Osteoblast (primary cell): ENCODE results near the gene FICD. TPM values are rescaled to one million over a fixed set of nuclear protein-coding genes. Genes with fewer than 3 reads are reported as not detected.
A peak's percentile ranks its signal among the peaks of the same experiment; 100 is the strongest.

Source experiments
- DNase-seq: peaks from one replicate; pipeline ENCODE4 v3.0.0; 2011; ENCODE audit warnings: low spot score, mixed read lengths; ENCODE audit not compliant: insufficient read length; ENCODE audit errors: missing footprints
- H2AFZ ChIP-seq: 2 replicates; pipeline ENCODE4 v1.6.0; 2011; ENCODE audit warnings: mild to moderate bottlenecking, low read length
- H3K27ac ChIP-seq: 2 replicates; pipeline ENCODE4 v1.5.1; 2011; ENCODE audit warnings: mild to moderate bottlenecking, low read depth, low read length, moderate library complexity
- H3K27me3 ChIP-seq: 2 replicates; pipeline ENCODE4 v1.6.0; 2012; ENCODE audit warnings: mild to moderate bottlenecking, control low read depth, inconsistent platforms, low read length, moderate library complexity; ENCODE audit not compliant: insufficient read depth
- H3K36me3 ChIP-seq: 2 replicates; pipeline ENCODE4 v1.5.1; 2011; ENCODE audit warnings: mild to moderate bottlenecking, low read length, control low read depth, moderate library complexity; ENCODE audit not compliant: insufficient read depth
- H3K4me1 ChIP-seq: 2 replicates; pipeline ENCODE4 v1.5.1; 2011; ENCODE audit warnings: mild to moderate bottlenecking, low read length, control low read depth, moderate library complexity; ENCODE audit not compliant: insufficient read depth
- H3K4me2 ChIP-seq: 2 replicates; pipeline ENCODE4 v1.6.0; 2011; ENCODE audit warnings: mild to moderate bottlenecking, low read length; ENCODE audit not compliant: insufficient read depth
- H3K4me3 ChIP-seq: fragments of 200-600 bp; sonication (generic); 3 replicates; pipeline ENCODE4 v1.5.1; 2012; ENCODE audit warnings: mild to moderate bottlenecking, low read length, inconsistent platforms; ENCODE audit not compliant: insufficient read depth
- H3K79me2 ChIP-seq: 2 replicates; pipeline ENCODE4 v1.6.0; 2012; ENCODE audit warnings: mild to moderate bottlenecking, low read length, control low read depth, inconsistent platforms; ENCODE audit not compliant: insufficient read depth
- H3K9me3 ChIP-seq: 2 replicates; pipeline ENCODE4 v1.5.1; 2011; ENCODE audit warnings: low read depth, low read length, control low read depth
- H4K20me1 ChIP-seq: 2 replicates; pipeline ENCODE4 v1.6.0; 2012; ENCODE audit warnings: mild to moderate bottlenecking, low read length, control low read depth; ENCODE audit not compliant: insufficient read depth
- total RNA-seq: library from RNA; depleted of rRNA; stranded (reverse); fragments of >200 nt; gene quantifications from 2 replicates; pipeline ENCODE4 v1.2.3, GENCODE V29; 2012
- TF ChIP-seq, protein P1 (sequence below): IDR thresholded peaks from 2 replicates; pipeline ENCODE4 v1.5.1; 2011; ENCODE audit warnings: mild to moderate bottlenecking, low read depth, low read length, moderate library complexity; ENCODE audit errors: extremely low read depth

The FICD gene
- 5.4 and 7.7 TPM in 2 replicates for total RNA-seq

DNA sequence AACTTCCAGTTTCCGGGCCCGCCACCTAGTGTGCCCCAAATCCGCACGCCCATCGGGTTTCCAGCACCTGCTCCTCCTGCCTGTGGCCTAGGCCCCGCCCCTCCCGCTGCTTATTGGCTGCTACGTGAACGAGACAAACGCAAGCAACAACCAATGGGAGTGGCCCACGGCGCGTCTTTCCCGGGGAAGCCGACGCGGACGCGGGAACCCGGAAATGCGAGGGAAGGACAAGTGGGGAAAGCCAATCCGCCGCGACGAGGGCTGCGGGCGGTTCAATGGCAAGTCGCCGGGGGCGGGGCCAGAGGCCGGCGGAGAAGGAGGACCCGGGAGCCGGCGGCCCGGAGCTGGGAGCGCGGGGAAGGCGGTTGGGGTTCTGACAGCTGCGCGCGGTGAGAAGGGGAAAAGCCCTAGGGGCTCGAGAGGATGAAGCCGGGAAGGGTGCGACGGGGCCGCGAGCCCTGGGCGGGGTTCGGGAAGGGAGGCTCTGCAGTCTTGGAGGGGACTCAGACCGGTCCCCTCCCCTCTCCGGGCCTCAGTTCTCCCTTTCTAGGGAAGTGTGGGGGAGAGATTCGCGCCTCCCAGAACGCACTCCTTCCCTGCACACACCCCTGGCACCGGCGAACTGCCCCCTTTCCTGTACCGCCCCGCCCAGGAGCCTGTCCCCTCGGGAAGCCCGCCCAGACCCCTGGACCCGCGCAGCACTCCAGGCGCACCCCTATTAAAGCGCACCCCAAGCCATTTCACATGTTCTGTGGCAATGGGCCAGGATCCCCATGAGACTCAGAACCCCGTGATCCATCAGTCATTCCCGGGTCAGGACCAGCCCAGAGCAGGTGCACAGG is at the start of gene FICD:
Gene FICD, plus strand, starts transcription at position 305 of the 842 bp plus-strand sequence. CDS start 1,696 bp downstream, outside the sequence.
- H2AFZ ChIP-seq: peak within 1 kb of the TSS; percentile 88
- peak within 1 kb of the TSS; percentile 86 for H3K4me3 ChIP-seq

DNA sequence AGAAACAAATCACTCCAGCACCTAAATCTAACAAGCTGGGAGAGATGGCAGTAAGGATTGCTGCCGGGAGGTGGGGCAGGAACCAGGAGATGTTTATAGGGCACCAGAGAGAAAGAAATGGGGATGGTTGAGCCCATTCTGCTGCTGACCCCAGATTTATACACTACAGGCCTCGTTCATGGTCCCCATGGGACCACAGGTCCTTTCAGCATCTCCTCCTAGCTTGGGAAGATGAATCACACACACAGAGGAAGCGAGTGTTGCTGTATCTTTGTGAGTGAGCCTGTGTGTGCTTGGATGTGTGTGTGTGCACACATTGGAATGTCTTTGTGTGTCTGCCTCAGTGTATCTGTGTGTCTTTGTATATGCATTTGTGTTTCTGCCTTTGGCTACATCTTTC is 49.7 kb upstream of the FICD start:
- H4K20me1 ChIP-seq: no peaks in the 10 kb centered on the region
- H2AFZ ChIP-seq: no peak overlapping the region
- H3K4me2 ChIP-seq: no peak overlapping the region
- DNase-seq: no peak
- H3K27ac ChIP-seq: no peak overlapping the region
- TF ChIP-seq, protein P1, sequence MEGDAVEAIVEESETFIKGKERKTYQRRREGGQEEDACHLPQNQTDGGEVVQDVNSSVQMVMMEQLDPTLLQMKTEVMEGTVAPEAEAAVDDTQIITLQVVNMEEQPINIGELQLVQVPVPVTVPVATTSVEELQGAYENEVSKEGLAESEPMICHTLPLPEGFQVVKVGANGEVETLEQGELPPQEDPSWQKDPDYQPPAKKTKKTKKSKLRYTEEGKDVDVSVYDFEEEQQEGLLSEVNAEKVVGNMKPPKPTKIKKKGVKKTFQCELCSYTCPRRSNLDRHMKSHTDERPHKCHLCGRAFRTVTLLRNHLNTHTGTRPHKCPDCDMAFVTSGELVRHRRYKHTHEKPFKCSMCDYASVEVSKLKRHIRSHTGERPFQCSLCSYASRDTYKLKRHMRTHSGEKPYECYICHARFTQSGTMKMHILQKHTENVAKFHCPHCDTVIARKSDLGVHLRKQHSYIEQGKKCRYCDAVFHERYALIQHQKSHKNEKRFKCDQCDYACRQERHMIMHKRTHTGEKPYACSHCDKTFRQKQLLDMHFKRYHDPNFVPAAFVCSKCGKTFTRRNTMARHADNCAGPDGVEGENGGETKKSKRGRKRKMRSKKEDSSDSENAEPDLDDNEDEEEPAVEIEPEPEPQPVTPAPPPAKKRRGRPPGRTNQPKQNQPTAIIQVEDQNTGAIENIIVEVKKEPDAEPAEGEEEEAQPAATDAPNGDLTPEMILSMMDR: no peak
- H3K27me3 ChIP-seq: no peaks in the 10 kb centered on the region
- H3K4me3 ChIP-seq: no peak overlapping the region
- H3K9me3 ChIP-seq: no peaks in the 10 kb centered on the region
- H3K4me1 ChIP-seq: no peaks in the 10 kb centered on the region
- H3K79me2 ChIP-seq: no peaks in the 10 kb centered on the region
- H3K36me3 ChIP-seq: no peaks in the 10 kb centered on the region

More for the DNA sequence above, at the start of gene FICD:
- Histone ChIP-seq H3K4me2 (peak within 1 kb of the TSS; percentile 96), H3K4me1 (peaks cover 8% of the 10 kb centered on the region), H3K36me3 (peaks cover 25% of the 10 kb centered on the region), H3K27me3 (no peaks in the 10 kb centered on the region), H3K27ac (peak within 1 kb of the TSS; percentile 81), H4K20me1 (no peaks in the 10 kb centered on the region), H3K79me2 (peaks cover 17% of the 10 kb centered on the region), H3K9me3 (no peaks in the 10 kb centered on the region)
- TF ChIP-seq, protein P1: no peak
- DNase-seq: peak; percentile 99

DNA sequence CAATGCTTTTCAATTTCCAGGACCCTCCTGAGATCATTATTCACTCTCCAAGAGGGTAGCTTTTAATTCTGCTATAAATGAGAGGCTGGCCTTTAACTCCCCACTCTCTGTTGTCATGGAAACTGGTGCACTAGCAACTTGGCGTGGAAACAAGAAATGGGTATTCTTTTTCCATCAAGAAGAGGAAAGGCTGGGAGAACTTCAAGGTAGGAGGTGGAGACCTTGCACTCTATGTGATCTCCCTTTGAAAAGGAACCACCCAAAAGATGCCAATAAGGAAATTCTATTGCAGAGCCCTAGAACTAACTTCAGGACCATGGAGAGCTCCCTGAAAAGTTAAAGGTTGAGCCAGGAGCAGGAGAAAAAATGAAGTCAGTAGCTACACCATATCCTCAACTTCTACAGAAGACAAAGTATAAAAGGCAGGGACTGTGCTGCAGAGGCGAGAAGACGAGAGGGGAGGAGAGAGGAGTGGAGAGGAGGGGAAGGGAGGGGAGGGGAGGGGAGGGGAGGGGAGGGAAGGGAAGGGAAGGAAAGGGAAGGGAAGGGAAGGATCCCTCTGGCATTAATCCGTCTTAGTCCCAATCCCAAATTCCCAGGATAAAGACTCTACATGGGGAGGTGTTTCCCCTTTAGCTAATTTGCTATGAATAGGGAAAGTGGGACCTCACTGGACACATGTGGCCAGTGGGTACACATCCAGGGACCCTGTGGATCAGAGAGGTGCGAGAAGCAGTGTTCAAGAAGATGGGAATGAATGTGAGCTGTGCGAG is 46.7 kb upstream of the FICD start:
- H4K20me1 ChIP-seq: no peaks in the 10 kb centered on the region
- H3K9me3 ChIP-seq: no peaks in the 10 kb centered on the region
- H3K4me2 ChIP-seq: no peak overlapping the region
- H3K4me1 ChIP-seq: no peaks in the 10 kb centered on the region
- no peaks in the 10 kb centered on the region for H3K27me3 ChIP-seq
- H2AFZ ChIP-seq: no peak overlapping the region
- H3K36me3 ChIP-seq: no peaks in the 10 kb centered on the region
- no peak for DNase-seq
- no peaks in the 10 kb centered on the region for H3K79me2 ChIP-seq
- TF ChIP-seq, protein P1: no peak
- H3K4me3 ChIP-seq: no peak overlapping the region
- H3K27ac ChIP-seq: no peak overlapping the region
